ENCODE measurements around the gene PDE4D.

The PDE4D gene

DNA sequence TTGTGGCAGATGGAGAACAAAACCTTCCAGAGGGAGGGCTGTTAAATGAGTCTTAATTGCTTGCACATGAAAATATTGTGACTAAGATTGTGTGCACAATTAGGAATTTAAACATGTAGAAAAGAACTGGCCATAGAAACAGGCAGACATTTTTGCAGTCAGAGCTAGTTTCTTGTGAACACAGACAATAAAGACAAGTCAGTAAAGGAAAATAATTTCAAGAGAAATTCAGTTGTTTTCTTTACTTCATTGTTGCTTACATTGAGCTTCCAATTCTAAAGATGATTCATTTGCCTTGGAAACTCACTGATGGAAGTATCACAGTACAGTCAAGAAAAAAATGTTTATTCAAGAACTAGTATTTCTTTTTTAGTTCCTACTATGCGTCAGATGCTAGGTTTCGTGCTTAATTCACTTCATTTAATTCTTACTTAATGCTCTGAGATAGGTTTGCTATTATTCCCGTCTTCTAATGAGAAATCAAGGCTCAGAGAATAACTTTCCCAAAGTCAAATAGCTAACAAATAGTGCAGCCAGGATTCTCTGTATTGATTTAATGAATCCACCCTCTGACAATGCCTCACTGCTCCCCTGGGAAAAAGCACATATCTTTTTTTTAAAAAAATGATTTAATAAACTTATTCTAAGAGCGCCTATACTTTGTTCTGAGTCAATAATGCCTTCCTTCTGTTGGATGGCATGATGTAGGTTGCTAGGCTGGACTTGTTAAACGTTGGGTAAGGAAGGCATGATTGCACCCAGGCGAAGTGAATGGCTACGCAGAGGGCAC lies 729.3 kb downstream of the PDE4D start:
- DNase-seq (ENCODE audit: low read depth in 2 of 3, low spot score in 1 of 3) = no peak

DNA sequence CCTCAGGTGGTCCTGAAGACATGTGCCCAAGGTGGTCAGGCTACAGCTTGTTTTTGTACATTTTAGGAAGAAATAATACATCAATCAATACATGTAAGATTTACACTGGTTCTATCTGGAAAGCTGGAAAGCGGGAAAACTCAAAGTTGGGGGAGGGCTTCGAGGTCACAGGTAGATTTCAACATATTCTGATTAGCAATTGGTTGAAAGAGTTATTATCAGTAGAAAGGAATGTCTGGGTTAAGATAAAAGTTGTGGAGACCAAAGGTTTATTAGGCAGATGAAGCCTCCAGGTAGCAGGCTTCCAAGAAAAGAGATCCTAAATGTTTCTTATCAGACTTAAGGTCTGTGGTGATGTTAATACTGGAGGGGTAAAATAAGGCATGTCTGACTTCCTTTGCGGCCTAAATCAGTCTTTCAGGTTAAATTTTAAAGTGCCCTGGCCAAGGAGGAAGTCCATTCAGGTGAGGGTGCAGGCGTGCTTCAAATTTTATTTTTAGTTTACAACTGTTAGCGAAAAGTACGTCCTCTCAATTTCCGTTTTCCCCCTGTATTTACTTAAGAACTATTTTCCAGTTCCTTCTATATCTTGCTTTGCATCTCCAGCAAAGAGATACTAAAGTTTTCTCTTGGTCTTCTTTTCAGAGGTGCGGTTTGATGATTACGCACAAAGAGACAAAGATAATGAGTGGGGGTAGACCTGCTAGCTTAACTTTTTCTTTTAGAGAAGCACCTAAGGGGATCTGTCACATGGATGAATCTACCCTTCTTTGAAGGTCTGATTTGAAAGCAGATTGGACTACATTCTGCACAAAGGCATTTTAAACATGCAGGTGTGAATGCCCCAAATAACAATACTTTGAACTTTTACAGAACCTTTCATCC lies 732.1 kb downstream of the PDE4D start:
- DNase-seq (ENCODE audit: low read depth in 2 of 3, low spot score in 1 of 3) = no peak

DNA sequence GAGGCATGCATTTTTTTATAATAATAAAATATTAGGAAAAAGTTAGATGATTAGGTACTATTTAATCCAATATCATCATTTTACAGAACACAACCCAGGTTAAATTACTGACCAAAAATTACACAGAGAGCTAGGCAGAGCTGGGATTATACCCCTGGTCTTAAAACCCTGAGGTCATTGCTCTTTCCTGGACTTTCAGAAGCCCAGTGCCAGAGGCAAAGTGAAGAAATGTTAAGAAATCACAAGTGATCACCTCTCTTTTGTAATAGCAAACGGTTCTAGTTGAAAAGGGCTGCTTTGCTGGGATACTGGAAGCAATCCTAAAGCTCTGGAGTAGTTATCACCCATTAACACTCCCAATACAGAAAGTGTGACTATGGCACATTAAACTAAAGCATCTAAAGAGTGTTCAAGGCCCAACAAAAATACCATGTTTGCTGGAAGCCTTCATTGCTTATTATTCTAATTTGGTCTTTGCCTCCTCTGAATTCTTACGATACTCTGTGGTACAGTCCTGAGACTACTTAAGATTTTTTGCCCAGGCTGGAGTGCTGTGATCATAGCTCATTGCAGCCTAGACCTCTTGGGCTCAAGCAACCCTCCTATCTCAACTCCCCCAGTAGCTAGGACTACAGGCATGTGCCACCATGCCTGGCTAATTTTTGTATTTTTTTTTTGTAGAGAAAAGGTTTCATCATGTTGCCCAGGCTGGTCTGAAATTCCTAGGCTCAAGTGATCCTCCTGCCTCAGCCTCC lies 734.7 kb downstream of the PDE4D start:
- DNase-seq (ENCODE audit: low read depth in 2 of 3, low spot score in 1 of 3) = no peak

GRCh38 chr5:59158165-59158564 lies 735.4 kb downstream of the PDE4D start:
- DNase-seq (ENCODE audit: low read depth in 2 of 3, low spot score in 1 of 3) = no peak

DNA sequence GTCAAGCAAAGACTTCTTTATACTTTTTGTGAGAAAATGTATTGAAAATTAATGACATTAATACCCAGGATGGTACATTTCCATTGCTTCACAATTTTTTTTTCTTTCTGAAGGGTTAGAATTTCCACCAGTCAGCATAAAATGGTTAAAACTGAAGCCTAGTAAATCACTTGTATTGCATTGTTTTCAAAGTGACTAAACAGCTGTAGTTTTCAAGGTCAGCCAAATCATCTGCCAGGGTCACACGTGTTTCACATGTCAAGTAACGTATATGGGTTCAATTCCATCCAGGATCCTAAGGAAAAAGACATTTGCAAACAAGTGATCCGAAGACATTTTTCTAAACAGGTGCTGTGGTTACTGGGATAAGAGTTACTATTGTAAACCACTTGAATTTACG lies 736.5 kb downstream of the PDE4D start:
- DNase-seq (ENCODE audit: low read depth in 2 of 3, low spot score in 1 of 3) = no peak

DNA sequence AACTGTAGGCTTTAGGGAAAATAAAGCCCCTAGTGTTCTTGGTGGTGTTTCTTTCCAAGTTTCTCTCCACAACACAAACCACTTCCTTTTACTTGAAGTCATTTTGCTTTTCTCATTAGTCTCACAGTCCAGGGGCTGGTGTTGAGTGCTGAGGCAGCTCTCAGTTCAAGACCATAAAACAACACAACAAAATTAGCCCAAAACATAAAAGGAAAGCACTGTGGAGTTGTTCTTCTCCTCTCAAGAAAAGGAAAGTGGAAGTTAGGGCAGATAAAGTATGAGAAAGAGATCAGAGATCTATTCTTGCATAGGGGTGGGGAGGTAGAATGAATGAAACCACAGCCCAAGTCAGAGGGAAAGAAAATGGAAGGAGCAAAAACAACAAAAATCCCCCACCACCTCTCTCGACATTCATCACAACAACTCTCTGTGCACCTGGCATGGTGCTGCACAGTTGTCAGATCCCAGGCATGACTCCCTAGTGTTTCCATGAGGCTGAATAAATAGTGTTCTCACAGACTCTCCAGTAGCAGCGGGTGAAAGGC lies 740.8 kb downstream of the PDE4D start:
- no peak for DNase-seq (ENCODE audit: low read depth in 2 of 3, low spot score in 1 of 3)

DNA sequence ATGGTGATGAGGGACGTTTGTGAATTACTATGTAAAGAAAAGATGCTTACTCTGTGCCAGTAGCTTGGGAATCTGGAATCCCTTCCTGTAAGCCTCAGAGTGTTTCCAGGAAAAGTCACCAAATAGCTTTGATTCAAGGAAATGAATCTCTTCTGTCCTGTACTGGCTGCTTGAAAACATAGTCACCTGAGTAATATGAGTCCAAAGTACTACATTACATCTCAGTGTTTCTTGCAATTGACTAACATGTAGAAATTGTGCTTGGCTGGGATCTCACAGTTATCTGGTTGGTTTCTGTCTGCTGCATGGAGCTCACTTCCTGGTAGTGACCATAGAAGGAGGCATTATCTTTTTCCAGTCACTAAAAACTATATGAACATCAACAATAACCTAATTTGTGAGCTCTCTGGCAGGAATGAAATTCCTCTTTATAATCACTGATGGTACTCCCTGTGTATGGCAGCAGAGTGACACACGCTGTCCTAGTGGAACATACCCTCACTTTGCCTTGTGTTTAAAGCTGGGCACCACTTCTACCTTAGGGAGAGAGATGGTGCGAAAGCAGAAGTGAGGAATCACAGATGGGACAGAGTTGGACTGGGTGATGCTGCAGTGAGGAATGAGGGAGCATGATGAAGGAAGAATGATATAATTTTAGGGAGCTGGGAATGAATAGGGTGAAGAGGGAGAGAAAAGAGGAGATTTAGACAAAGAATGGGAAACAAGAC lies 742.2 kb downstream of the PDE4D start:
- no peak for DNase-seq (ENCODE audit: low read depth in 2 of 3, low spot score in 1 of 3)

DNA sequence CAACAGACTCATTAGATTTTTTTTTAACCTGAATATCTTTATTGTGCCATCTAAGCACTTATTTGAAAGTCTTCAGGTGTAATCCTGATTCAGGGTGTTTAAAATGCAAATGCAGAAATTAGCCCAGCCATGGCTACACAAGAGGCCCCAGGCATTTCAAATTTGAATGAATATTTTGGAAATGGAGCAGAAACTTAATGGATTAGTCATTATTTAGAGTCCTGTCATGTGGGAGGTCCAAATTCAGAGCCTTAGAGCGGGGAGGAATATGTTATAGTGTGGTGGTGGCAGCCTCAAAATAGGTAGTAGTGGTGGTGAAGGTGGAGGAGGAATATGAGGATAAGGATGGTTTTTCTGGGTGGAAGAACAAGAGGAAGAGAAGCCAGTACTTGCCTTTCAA lies 743.7 kb downstream of the PDE4D start:
- no peak for DNase-seq (ENCODE audit: low read depth in 2 of 3, low spot score in 1 of 3)

GRCh38 chr5:59149271-59149670 lies 744.3 kb downstream of the PDE4D start:
- DNase-seq (ENCODE audit: low read depth in 2 of 3, low spot score in 1 of 3) = no peak

DNA sequence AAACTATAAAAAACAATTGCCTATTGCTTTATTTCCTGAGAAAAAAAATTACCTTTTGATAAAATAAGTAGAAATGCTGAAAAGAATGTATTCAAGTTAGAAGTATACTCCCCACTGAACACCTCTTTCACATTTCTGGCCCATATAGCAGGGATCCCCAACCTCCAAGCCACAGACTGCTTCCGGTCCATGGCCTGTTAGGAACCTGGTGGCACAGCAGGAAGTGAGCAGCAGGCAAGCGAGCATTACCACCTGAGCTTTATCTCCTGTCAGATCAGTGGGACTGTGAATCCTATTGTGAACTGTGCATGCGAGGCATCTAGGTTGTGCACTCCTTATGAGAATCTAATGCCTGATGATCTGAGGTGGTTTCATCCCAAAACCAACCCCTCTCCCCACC lies 746.8 kb downstream of the PDE4D start:
- no peak for DNase-seq (ENCODE audit: low read depth in 2 of 3, low spot score in 1 of 3)

GRCh38 chr5:59143926-59144333 lies 749.6 kb downstream of the PDE4D start:
- DNase-seq (ENCODE audit: low read depth in 2 of 3, low spot score in 1 of 3) = no peak

- DNase-seq (ENCODE audit: low read depth in 2 of 3, low spot score in 1 of 3) = no peak
These were observed 750.6 kb downstream of the PDE4D start for GRCh38 chr5:59142927-59143326.

DNA sequence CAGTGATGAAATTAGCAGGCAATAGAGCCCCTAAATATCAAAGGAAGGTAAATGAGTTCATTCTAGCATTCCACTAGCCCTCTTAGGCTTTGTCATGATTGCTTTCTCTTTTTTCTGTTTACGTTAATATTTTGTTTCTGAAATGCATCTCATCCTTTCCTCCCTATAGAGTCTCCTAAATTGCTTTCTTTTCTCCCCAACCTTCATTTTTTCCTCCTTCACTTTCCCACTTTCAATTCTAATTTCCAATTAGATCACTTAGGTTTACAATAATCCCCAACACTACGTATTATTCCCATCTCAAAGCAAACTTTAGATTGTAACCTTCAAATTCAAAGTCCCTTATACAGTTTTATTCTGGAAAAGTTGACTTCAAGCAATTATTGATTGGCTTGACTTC lies 751.4 kb downstream of the PDE4D start:
- DNase-seq (ENCODE audit: low read depth in 2 of 3, low spot score in 1 of 3) = no peak

GRCh38 chr5:59140133-59140532 lies 753.4 kb downstream of the PDE4D start:
- DNase-seq (ENCODE audit: low read depth in 2 of 3, low spot score in 1 of 3) = no peak

DNA sequence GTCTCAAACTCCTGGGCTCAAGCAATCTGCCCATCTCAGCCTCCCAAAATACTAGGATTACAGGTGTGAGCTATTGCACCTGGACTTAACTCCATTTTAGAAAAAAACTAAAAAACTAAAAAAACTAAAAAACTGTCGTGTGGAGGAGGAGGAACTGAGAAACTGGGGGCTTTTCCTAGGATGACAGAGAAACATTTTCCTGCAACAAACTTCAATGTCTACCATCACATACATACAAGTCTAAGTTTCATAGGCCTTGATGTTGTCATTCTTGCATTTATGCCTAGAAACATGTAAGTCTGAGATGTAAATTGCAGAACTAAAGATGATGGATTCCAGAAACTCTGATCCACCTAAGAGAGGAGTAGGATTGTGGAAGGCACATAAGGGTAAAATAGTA lies 753.8 kb downstream of the PDE4D start:
- DNase-seq (ENCODE audit: low read depth in 2 of 3, low spot score in 1 of 3) = no peak

GRCh38 chr5:59138509-59138908 lies 755.0 kb downstream of the PDE4D start:
- DNase-seq (ENCODE audit: low read depth in 2 of 3, low spot score in 1 of 3) = no peak

GRCh38 chr5:59137846-59138245 lies 755.7 kb downstream of the PDE4D start:
- DNase-seq (ENCODE audit: low read depth in 2 of 3, low spot score in 1 of 3) = no peak

DNA sequence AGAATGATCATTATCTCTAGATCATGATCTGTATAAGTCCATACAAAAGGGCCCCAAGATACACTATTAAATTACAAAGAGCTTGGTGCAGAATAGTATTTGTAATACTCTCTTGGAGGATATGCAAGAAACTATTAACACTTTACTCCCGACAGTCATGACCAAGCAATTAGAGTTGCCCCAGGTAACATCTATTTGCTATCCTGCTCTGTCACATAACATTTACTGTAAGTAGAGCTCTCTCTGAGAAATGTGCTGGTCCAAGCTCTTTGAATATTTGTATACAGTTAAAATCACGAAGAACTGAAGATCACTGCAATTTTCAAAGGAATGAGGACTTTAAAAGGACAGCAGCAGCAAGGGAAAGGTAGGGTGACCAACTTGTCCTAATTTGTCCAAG lies 757.0 kb downstream of the PDE4D start:
- no peak for DNase-seq (ENCODE audit: low read depth in 2 of 3, low spot score in 1 of 3)

- no peak for DNase-seq (ENCODE audit: low read depth in 2 of 3, low spot score in 1 of 3)
These were observed 758.9 kb downstream of the PDE4D start for GRCh38 chr5:59134471-59135163.

DNA sequence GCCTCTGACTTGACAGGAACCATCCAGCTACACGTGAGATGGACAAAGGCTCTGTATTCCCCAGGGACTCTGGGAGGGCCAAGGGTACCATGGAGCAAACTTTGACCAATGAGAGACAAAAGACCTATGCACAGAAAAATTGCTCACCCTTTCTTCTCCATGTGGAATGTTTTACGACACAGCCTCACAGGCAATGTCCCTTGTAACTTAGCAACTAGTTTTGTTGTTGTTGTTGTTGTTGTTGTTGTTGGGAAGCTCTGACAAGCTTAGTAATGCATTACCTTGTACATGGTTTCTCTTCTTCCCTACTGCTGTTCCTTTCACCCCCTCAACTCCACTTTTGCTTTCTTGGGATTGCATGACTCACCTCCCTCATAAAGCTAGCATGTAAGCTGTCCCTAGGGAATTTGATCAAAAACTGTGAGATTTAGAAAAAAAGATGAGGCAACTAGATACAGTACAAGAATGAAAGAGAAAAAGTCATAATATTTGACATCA lies 759.7 kb downstream of the PDE4D start:
- no peak for DNase-seq (ENCODE audit: low read depth in 2 of 3, low spot score in 1 of 3)

Measured in stimulated activated CD4-positive, alpha-beta T cell treated with anti-CD3 and anti-CD28 coated beads, Interleukin-12 subunit alpha, Interleukin-12 subunit beta, amount 100 ng/mL, for 48 hours (primary cell).